ENCODE measurements around the gene C16orf89. TPM values are rescaled to one million over a fixed set of nuclear protein-coding genes. Genes with fewer than 3 reads are reported as not detected.

The C16orf89 gene
- total RNA-seq, 2 donors from 2014 or later = 0.51 TPM; not detected in 1

- no peak overlapping the region for H3K4me3 ChIP-seq (ENCODE audit: low read length)
- peaks cover 93% of the 10 kb centered on the region for H3K27me3 Mint-ChIP-seq (ENCODE audit: insufficient read depth)
- H3K9me3 ChIP-seq (ENCODE audit: control insufficient read depth, low read length) = no peaks in the 10 kb centered on the region
- H3K4me3 Mint-ChIP-seq = no peak overlapping the region
- H3K4me1 Mint-ChIP-seq = no peaks in the 10 kb centered on the region
- H3K36me3 ChIP-seq (ENCODE audit: control insufficient read depth, insufficient read depth, low read length) = no peaks in the 10 kb centered on the region
- H3K9ac ChIP-seq (ENCODE audit: extremely low read depth, low read length, poor library complexity, severe bottlenecking) = no peak overlapping the region
- no peak overlapping the region for H3K27ac Mint-ChIP-seq
- no peak overlapping the region for H3K27ac ChIP-seq (ENCODE audit: low read depth, low read length)
- H3K9me3 Mint-ChIP-seq = peaks cover 1% of the 10 kb centered on the region
- DNase-seq = no peak
- TF ChIP-seq CTCF (conservative IDR thresholded peaks at IDR 0.05) = no peak
- H3K4me1 ChIP-seq (ENCODE audit: control insufficient read depth, insufficient read depth, low read length) = no peaks in the 10 kb centered on the region
- H3K36me3 Mint-ChIP-seq (ENCODE audit: low read depth) = no peaks in the 10 kb centered on the region
- 84 to 87% methylated on average over 4 to 6 of the region's 6 CpGs for WGBS, 2 experiments (ENCODE audit: insufficient coverage in 1 of 2, insufficient read length in 1 of 2)
- peaks cover 65% of the 10 kb centered on the region for H3K27me3 ChIP-seq (ENCODE audit: control insufficient read depth, insufficient read depth, low read length, poor library complexity, severe bottlenecking)
These were observed 48.6 kb downstream of the C16orf89 start for GRCh38 chr16:5016967-5017677.

DNA sequence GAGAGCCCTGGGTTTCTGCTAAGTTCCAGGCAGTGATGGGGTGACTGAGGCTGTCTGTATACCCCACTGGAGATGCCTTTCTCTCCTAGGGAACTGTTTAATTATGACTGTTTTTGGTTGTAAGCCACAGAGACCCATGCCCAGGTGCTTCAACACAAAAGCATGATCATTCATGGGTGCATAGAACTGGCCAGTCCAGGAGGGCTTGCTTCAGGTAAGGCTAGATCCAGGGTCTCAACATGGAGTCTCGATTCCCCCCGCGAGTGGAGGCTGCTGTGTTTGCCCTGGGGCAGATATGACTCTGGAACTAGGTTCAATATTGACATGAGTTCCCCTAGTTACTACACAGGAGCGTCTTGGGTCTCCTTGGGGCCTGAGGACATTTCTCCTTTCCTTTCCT is 49.9 kb downstream of the C16orf89 start:
- no peaks in the 10 kb centered on the region for H3K36me3 Mint-ChIP-seq (ENCODE audit: low read depth)
- TF ChIP-seq CTCF (conservative IDR thresholded peaks at IDR 0.05) = no peak
- Histone ChIP-seq H3K9me3 (ENCODE audit: control insufficient read depth, low read length) (no peaks in the 10 kb centered on the region), H3K36me3 (ENCODE audit: control insufficient read depth, insufficient read depth, low read length) (no peaks in the 10 kb centered on the region), H3K4me1 (ENCODE audit: control insufficient read depth, insufficient read depth, low read length) (peaks cover under 1% of the 10 kb centered on the region), H3K4me3 (ENCODE audit: low read length) (no peak overlapping the region), H3K27ac (ENCODE audit: low read depth, low read length) (no peak overlapping the region), H3K27me3 (ENCODE audit: control insufficient read depth, insufficient read depth, low read length, poor library complexity, severe bottlenecking) (peaks cover 73% of the 10 kb centered on the region), H3K9ac (ENCODE audit: extremely low read depth, low read length, poor library complexity, severe bottlenecking) (no peak overlapping the region)
- no peak overlapping the region for H3K4me3 Mint-ChIP-seq
- H3K27ac Mint-ChIP-seq = no peak overlapping the region
- WGBS, 2 experiments (ENCODE audit: insufficient coverage in 1 of 2, insufficient read length in 1 of 2) = 79 to 90% methylated on average over 4 of the region's 4 CpGs
- no peak for DNase-seq
- peaks cover 93% of the 10 kb centered on the region for H3K27me3 Mint-ChIP-seq (ENCODE audit: insufficient read depth)
- H3K4me1 Mint-ChIP-seq = peaks cover 8% of the 10 kb centered on the region
- H3K9me3 Mint-ChIP-seq = peaks cover 1% of the 10 kb centered on the region

DNA sequence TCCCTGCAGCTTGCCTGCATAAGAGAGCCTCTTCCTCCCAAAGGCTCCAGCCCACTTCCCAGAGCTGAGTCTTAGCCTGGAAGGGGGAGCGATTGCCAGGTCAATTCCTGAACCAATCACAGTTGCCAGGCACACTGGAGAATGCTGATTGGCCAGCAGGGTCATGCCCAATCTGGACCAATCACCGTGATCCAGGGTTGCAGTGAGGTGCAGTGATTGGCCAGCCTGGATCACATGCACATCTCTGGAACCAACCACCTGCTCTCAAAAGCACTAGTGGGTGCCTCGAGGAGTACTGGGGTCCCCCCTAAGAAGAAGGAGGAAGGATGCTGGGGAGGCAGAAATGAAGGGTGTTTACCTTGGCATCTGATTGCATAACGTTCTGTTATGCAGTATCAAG is 50.4 kb downstream of the C16orf89 start:
- Mint-ChIP-seq H3K27ac (no peak overlapping the region), H3K4me3 (no peak overlapping the region), H3K4me1 (peaks cover 13% of the 10 kb centered on the region), H3K36me3 (ENCODE audit: low read depth) (no peaks in the 10 kb centered on the region), H3K27me3 (ENCODE audit: insufficient read depth) (peaks cover 96% of the 10 kb centered on the region), H3K9me3 (peaks cover 1% of the 10 kb centered on the region)
- peaks cover 75% of the 10 kb centered on the region for H3K27me3 ChIP-seq (ENCODE audit: control insufficient read depth, insufficient read depth, low read length, poor library complexity, severe bottlenecking)
- H3K36me3 ChIP-seq (ENCODE audit: control insufficient read depth, insufficient read depth, low read length) = no peaks in the 10 kb centered on the region
- no peak overlapping the region for H3K27ac ChIP-seq (ENCODE audit: low read depth, low read length)
- H3K9ac ChIP-seq (ENCODE audit: extremely low read depth, low read length, poor library complexity, severe bottlenecking) = no peak overlapping the region
- no peak for TF ChIP-seq CTCF (conservative IDR thresholded peaks at IDR 0.05)
- H3K4me3 ChIP-seq (ENCODE audit: low read length) = no peak overlapping the region
- peaks cover 3% of the 10 kb centered on the region for H3K4me1 ChIP-seq (ENCODE audit: control insufficient read depth, insufficient read depth, low read length)
- no peak for DNase-seq
- H3K9me3 ChIP-seq (ENCODE audit: control insufficient read depth, low read length) = no peaks in the 10 kb centered on the region
- WGBS, 2 experiments (ENCODE audit: insufficient coverage in 1 of 2, insufficient read length in 1 of 2) = 85 to 96% methylated on average over 3 to 4 of the region's 4 CpGs

All from endodermal cell (in vitro differentiated cells).